Activated T-helper 17 cell treated with anti-CD3 and anti-CD28 coated beads, Interleukin-2, amount 50 U/mL, for 72 hours (primary cell): ENCODE measurements around the gene ZNF600. TPM values are rescaled to one million over a fixed set of nuclear protein-coding genes. Genes with fewer than 3 reads are reported as not detected.
"Not testable (repeated sequence)": the region's sequence is repeated elsewhere in the genome, so short reads cannot be mapped to it uniquely, and the experiment has no call there.

Source experiments
- ATAC-seq: fragments of 150-1000 bp; cut with Tn5 transposase; replicated peaks from 2 replicates; pipeline ENCODE4 v1.10.0; 2021; ENCODE audit warnings: mild to moderate bottlenecking, moderate library complexity
- H3K27ac Mint-ChIP-seq: one replicate; pipeline ENCODE4 v1.8.0; 2022; ENCODE audit warnings: mixed read lengths
- H3K27me3 Mint-ChIP-seq: one replicate; pipeline ENCODE4 v1.8.0; 2022; ENCODE audit warnings: mixed read lengths
- H3K36me3 Mint-ChIP-seq: one replicate; pipeline ENCODE4 v1.8.0; 2022; ENCODE audit warnings: low read depth, mild to moderate bottlenecking, mixed read lengths
- H3K4me1 Mint-ChIP-seq: one replicate; pipeline ENCODE4 v1.8.0; 2022; ENCODE audit warnings: mixed read lengths
- H3K4me3 Mint-ChIP-seq: one replicate; pipeline ENCODE4 v1.8.0; 2022; ENCODE audit warnings: mild to moderate bottlenecking, mixed read lengths
- H3K9me3 Mint-ChIP-seq: one replicate; pipeline ENCODE4 v1.8.0; 2022; ENCODE audit warnings: mixed read lengths
- total RNA-seq, 2 donors: library from RNA; stranded (reverse); gene quantifications; one replicate each; pipeline ENCODE4 v1.2.3, GENCODE V29; 2022

Gene ZNF600
- total RNA-seq: 10 to 100 TPM in 1 of 2 donors, 1 to 10 TPM in 1; 8.0 to 15.1 TPM

DNA sequence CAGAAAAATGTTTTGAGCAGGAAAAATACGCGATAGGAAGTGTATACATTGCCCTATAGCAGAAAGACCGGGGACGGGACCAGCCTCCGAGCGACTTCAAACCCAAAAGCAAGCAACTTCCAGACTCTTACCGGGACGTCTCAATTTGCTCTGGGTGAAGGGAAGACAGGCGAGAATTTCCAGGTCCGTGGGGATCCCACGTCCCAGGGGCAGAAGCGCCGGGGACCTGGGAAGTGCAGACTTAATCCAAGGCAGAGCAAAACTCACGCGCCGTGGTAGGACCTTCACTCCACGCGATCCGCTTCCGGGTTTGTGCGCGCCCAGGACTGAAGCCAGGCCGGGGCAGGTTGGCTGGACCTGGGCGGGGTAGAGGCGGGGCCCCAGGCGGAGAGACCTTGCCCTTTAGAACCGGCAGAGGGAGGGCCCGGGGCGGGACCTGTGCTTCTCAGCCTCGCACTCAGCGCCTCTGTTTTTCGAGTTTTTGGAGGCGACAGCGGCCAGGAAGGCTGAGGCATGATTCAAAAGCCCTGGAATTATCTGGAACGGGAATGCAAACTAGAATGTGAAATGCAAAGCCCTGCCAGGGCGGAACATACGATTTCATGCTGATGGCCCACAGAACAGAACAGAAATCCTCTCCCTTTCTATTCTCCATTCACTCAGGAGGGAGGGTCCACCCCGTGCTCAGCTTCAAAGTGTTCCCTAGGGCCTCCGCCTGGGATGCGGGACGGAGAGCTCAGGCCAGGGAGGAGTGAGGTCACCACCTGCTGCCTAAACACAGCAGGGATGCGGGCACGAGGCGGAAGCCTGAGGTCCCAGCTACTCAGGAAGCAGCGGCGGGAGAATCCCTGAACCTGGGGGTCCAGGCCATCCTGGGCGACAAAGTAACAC is at the start of gene ZNF600:
TSS of gene ZNF600 (minus strand) at position 328 of the 891 bp plus-strand sequence. CDS start 7,903 bp downstream, outside the sequence.
- not testable (repeated sequence) for H3K9me3 Mint-ChIP-seq, H3K27me3 Mint-ChIP-seq

DNA sequence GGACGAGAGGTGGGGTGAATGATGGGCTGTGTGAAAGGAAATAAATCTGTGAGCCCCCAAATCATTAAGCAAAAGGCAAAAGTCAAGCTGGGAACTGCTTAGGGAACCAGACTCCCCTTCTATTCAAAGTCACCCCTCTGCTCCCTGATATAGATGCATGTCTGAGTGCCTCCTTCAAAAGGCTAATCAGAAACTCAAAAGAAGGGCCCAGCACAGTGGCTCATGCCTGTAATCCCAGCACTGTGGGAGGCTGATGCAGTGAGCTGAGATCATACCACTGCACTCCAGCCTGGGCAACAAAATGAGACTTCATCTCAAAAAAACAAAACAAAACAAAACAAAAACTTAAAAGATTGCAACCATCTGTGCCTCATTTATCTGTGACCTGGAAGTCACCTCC is 47.7 kb upstream of the ZNF600 start:
- Mint-ChIP-seq H3K36me3 (peaks cover 24% of the 10 kb centered on the region), H3K9me3 (peaks cover 23% of the 10 kb centered on the region)
- not testable (repeated sequence) for H3K27ac Mint-ChIP-seq, H3K4me1 Mint-ChIP-seq, H3K27me3 Mint-ChIP-seq, ATAC-seq, H3K4me3 Mint-ChIP-seq

More for the DNA sequence above, at the start of gene ZNF600:
- peak within 1 kb of the TSS; percentile 52 for H3K27ac Mint-ChIP-seq
- ATAC-seq: peak; percentile 100
- peaks cover 34% of the 10 kb centered on the region for H3K36me3 Mint-ChIP-seq
- peaks cover 22% of the 10 kb centered on the region for H3K4me1 Mint-ChIP-seq
- peak within 1 kb of the TSS; percentile 69 for H3K4me3 Mint-ChIP-seq

- Mint-ChIP-seq H3K36me3 (peaks cover 18% of the 10 kb centered on the region), H3K9me3 (peaks cover 23% of the 10 kb centered on the region)
- not testable (repeated sequence) for H3K27me3 Mint-ChIP-seq, H3K4me3 Mint-ChIP-seq, H3K27ac Mint-ChIP-seq, H3K4me1 Mint-ChIP-seq
- ATAC-seq: peak; percentile 26
Observed at GRCh38 chr19:52833541-52833940, 47.0 kb upstream of the ZNF600 start.

DNA sequence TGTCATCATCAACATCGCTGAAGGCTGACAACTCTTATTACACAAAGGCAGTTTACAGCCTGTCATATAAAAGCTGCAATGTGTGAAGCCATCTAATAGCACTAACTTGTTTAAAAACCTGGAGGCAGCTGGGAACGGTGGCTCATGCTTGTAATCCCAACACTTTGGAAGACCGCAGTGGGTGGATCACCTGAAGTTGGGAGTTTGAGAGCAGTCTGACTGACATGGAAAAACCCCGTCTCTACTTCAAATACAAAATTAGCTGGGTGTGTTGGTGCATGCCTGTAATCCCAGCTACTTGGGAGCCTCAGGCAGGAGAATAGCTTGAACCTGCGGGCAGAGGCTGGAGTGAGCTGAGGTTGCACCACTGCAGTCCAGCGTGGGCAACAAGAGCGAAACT is 43.3 kb upstream of the ZNF600 start:
- H3K36me3 Mint-ChIP-seq, H3K4me3 Mint-ChIP-seq, ATAC-seq, H3K27ac Mint-ChIP-seq, H3K4me1 Mint-ChIP-seq, H3K9me3 Mint-ChIP-seq, H3K27me3 Mint-ChIP-seq: not testable (repeated sequence)

DNA sequence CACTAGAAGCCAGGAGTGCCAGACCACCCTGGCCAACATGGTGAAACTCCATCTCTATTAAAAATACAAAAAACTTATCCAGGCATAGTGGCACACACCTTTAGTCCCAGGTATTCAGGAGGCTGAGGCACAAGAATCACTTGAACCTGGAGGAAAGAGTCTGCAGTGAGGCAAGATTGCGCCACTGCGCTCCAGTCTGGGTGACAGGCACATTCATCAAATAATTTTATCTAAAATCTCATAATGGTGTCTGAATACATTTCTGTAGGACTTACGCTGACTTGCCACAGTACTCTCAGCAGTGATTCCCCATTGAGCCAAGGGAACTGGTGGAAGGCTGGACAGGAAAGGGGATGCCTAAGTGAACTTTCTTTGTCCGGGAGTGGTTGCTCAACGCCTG is 39.2 kb upstream of the ZNF600 start:
- no peak overlapping the region for H3K4me3 Mint-ChIP-seq
- peaks cover 8% of the 10 kb centered on the region for H3K9me3 Mint-ChIP-seq
- no peak overlapping the region for H3K27ac Mint-ChIP-seq
- no peak for ATAC-seq
- peaks cover 3% of the 10 kb centered on the region for H3K4me1 Mint-ChIP-seq
- H3K36me3 Mint-ChIP-seq: peaks cover 3% of the 10 kb centered on the region
- no peaks in the 10 kb centered on the region for H3K27me3 Mint-ChIP-seq

- peaks cover 9% of the 10 kb centered on the region for H3K4me1 Mint-ChIP-seq
- no peaks in the 10 kb centered on the region for H3K27me3 Mint-ChIP-seq
- no peak overlapping the region for H3K27ac Mint-ChIP-seq
- peaks cover 12% of the 10 kb centered on the region for H3K36me3 Mint-ChIP-seq
- H3K9me3 Mint-ChIP-seq: peaks cover 8% of the 10 kb centered on the region
- ATAC-seq: no peak
- no peak overlapping the region for H3K4me3 Mint-ChIP-seq
Observed at GRCh38 chr19:52823676-52824075, 37.1 kb upstream of the ZNF600 start.

- peak; percentile 100 for ATAC-seq
- Mint-ChIP-seq H3K36me3 (peaks cover 35% of the 10 kb centered on the region), H3K4me3 (peak within 1 kb of the TSS; percentile 85), H3K27ac (peak within 1 kb of the TSS; percentile 84)
- not testable (repeated sequence) for H3K27me3 Mint-ChIP-seq, H3K9me3 Mint-ChIP-seq, H3K4me1 Mint-ChIP-seq
Observed at GRCh38 chr19:52821204-52821960, 34.8 kb upstream of the ZNF600 start, which contains the start of gene ZNF28. ZNF28 (minus strand) TSS chr19:52821633; CDS start chr19:52817958, 3,675 bp downstream.

DNA sequence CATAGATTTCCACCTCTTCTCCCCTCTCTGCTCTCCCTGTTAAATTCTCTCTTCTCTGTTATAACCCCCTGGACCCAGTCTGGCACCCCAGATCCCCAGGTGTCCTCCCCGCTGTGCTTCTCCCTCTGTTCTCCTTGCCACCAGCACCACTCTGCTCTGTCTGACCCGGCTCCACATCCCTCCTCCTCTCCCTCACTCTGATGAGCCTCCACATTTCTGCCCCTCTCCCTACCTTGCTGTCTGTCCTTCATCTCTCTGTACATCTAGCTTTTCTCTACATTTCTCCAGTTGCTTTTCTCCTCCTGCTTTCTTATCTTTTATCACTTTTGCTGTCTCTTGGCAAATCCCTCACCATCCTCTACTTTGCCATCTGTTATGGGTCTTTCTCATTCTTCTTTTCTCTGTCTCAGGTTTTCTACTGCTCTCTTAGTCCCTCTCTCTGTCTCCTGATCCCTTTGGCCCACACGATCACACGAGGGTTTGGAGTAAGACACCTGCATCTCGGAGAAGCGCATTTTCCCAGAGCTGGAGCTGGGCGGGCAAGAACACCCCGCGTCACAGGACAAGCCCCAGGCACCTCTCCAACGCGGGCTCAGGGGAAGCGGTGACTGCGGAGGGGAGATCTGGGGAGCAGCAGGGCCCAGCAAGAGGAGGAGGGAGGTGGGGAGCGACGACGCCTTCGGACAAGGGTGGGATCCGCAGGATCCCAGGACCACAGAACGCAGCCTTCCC is 34.0 kb upstream of the ZNF600 start:
- H3K36me3 Mint-ChIP-seq: peaks cover 42% of the 10 kb centered on the region

GRCh38 chr19:52809801-52810200 is 23.2 kb upstream of the ZNF600 start:
- H3K9me3 Mint-ChIP-seq: peaks cover 15% of the 10 kb centered on the region
- no peaks in the 10 kb centered on the region for H3K27me3 Mint-ChIP-seq
- peaks cover 76% of the 10 kb centered on the region for H3K36me3 Mint-ChIP-seq
- no peaks in the 10 kb centered on the region for H3K4me1 Mint-ChIP-seq
- ATAC-seq: no peak
- H3K27ac Mint-ChIP-seq: no peak overlapping the region
- no peak overlapping the region for H3K4me3 Mint-ChIP-seq

More for the DNA sequence above, 34.0 kb upstream of the ZNF600 start:
- H3K27me3 Mint-ChIP-seq, H3K4me1 Mint-ChIP-seq, H3K9me3 Mint-ChIP-seq: not testable (repeated sequence)
- peak; percentile 48 for ATAC-seq
- H3K4me3 Mint-ChIP-seq: peak overlapping the region; percentile 85
- H3K27ac Mint-ChIP-seq: peak overlapping the region; percentile 84

DNA sequence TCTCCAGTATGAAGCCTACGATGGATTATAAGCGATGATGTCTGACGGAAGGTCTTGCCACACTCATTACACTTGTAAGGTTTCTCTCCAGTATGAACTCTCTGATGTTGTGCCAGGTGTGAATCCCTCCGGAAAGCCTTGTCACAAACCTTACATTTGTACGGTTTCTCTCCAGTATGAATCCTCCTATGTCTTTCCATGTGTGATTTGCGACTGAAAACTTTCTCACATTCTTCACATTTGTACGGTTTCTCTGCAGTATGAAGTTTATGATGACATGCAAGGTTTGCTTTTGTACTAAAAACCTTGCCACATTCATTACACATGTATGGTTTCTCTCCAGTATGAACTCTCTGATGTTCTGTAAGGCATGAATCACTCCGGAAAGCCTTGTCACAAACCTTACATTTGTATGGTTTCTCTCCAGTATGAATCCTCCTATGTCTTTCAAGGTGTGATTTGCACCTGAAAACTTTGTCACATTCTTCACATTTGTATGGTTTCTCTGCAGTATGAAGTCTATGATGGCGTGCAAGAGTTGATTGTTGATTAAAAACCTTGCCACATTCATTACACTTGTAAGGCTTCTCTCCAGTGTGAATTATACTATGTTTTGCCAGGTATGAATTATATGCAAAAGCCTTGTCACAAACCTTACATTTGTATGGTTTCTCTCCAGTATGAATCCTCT is 13.5 kb upstream of the ZNF600 start:
- Mint-ChIP-seq H3K36me3 (peaks cover 54% of the 10 kb centered on the region), H3K9me3 (peaks cover 40% of the 10 kb centered on the region)
- not testable (repeated sequence) for H3K4me3 Mint-ChIP-seq, ATAC-seq, H3K4me1 Mint-ChIP-seq, H3K27me3 Mint-ChIP-seq, H3K27ac Mint-ChIP-seq

GRCh38 chr19:52789440-52789839 is 2.8 kb upstream of the ZNF600 start:
- ATAC-seq: no peak
- no peaks in the 10 kb centered on the region for H3K27me3 Mint-ChIP-seq

GRCh38 chr19:52786078-52786463 is 520 bp downstream of the ZNF600 start:
- peak overlapping the region; percentile 30 for H3K27ac Mint-ChIP-seq
- H3K4me3 Mint-ChIP-seq: peak overlapping the region; percentile 69
- peak; percentile 34 for ATAC-seq
- peaks cover 4% of the 10 kb centered on the region for H3K9me3 Mint-ChIP-seq
- H3K36me3 Mint-ChIP-seq: peaks cover 40% of the 10 kb centered on the region
- peaks cover 22% of the 10 kb centered on the region for H3K4me1 Mint-ChIP-seq
- H3K27me3 Mint-ChIP-seq: no peaks in the 10 kb centered on the region

More at GRCh38 chr19:52789440-52789839, 2.8 kb upstream of the ZNF600 start:
- Mint-ChIP-seq H3K4me1 (peaks cover 19% of the 10 kb centered on the region), H3K27ac (no peak overlapping the region), H3K9me3 (peaks cover 4% of the 10 kb centered on the region), H3K4me3 (no peak overlapping the region), H3K36me3 (peaks cover 8% of the 10 kb centered on the region)

GRCh38 chr19:52785506-52785905 is 1.1 kb downstream of the ZNF600 start:
- ATAC-seq: no peak
- Mint-ChIP-seq H3K9me3 (peaks cover 4% of the 10 kb centered on the region), H3K4me3 (peak overlapping the region; percentile 69), H3K27me3 (no peaks in the 10 kb centered on the region), H3K36me3 (peaks cover 46% of the 10 kb centered on the region), H3K4me1 (peaks cover 22% of the 10 kb centered on the region), H3K27ac (peak overlapping the region; percentile 30)

DNA sequence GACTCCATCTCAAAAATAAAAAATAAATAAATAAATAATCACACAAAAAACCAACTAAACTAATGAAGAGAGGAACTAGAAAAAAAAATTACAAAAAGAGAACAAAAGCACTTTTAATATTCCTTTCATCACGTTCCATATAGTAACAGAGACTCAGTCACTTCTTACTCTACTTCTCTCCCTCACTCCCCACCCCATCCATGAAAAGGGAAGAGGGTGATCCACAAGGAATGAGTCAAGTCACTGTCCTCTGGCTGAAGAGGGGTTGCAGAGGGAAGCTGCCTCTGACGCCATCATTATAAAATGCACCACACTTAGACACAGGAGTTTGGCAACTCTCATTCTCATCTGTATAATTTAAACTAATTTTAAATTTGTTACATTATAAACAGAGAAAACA is 3.7 kb downstream of the ZNF600 start:
- H3K27me3 Mint-ChIP-seq, H3K9me3 Mint-ChIP-seq, ATAC-seq, H3K27ac Mint-ChIP-seq, H3K4me3 Mint-ChIP-seq: not testable (repeated sequence)
- Mint-ChIP-seq H3K4me1 (peaks cover 36% of the 10 kb centered on the region), H3K36me3 (peaks cover 72% of the 10 kb centered on the region)
